Measurements from ENCODE around the gene CDH23. TPM values are rescaled to one million over a fixed set of nuclear protein-coding genes. Genes with fewer than 3 reads are reported as not detected.

The CDH23 gene
- total RNA-seq, 1 donor from 2014 or later = 10.3 TPM

DNA sequence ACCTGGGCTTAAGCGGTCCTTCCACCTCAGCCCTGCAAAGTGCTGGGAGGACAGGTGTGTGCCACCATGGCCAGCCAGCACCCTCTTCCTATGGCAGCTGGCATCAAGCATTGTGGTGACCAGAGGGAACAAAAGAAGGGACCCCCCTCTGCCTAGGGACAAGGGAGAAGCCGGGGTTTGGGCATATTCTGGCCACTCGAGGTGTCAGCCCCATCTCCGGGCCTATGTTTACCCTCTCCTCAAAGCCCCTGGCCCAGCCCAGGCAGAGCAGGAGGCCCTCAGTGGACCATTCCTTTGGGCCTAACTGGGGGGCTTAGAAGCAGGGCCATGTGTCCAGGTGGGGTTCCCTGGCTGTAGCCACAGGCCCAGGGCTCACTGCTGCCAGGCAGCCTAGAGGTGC lies 352.7 kb downstream of the CDH23 start:
- Histone ChIP-seq H3K4me1 (peaks cover 76% of the 10 kb centered on the region), H3K27me3 (no peaks in the 10 kb centered on the region), H3K27ac (peak overlapping the region; percentile 75), H3K9me3 (no peaks in the 10 kb centered on the region), H3K4me3 (no peak overlapping the region), H3K36me3 (peaks cover 0 to 28% of the 10 kb centered on the region in 2 donors)
- no peak for TF ChIP-seq POLR2AphosphoS5 (IDR thresholded peaks at IDR 0.05; ENCODE audit: insufficient read depth in 1 of 2, low read depth in 1 of 2)
- no peak for TF ChIP-seq CTCF (IDR thresholded peaks at IDR 0.05)
- TF ChIP-seq POLR2A (IDR thresholded peaks at IDR 0.05) = no peak
- no peak for DNase-seq (ENCODE audit: extremely low spot score in 2 of 2)
- intact Hi-C loops (cut with DNase I) = no loop called here

GRCh38 chr10:71750124-71750841 lies 353.6 kb downstream of the CDH23 start:
- Histone ChIP-seq H3K9me3 (no peaks in the 10 kb centered on the region), H3K36me3 (peaks cover 0 to 32% of the 10 kb centered on the region in 2 donors), H3K27ac (peak overlapping the region; percentile 75), H3K4me3 (no peak overlapping the region), H3K27me3 (no peaks in the 10 kb centered on the region), H3K4me1 (peaks cover 82% of the 10 kb centered on the region)
- intact Hi-C loops (cut with DNase I) = no loop called here
- no peak for TF ChIP-seq CTCF (IDR thresholded peaks at IDR 0.05)
- no peak for TF ChIP-seq POLR2A (IDR thresholded peaks at IDR 0.05)
- TF ChIP-seq POLR2AphosphoS5 (IDR thresholded peaks at IDR 0.05; ENCODE audit: insufficient read depth in 1 of 2, low read depth in 1 of 2) = no peak
- DNase-seq (ENCODE audit: extremely low spot score in 2 of 2) = no peak

- no peak for DNase-seq (ENCODE audit: extremely low spot score in 2 of 2)
- Histone ChIP-seq H3K4me1 (peaks cover 82% of the 10 kb centered on the region), H3K9me3 (no peaks in the 10 kb centered on the region), H3K36me3 (peaks cover 0 to 32% of the 10 kb centered on the region in 2 donors), H3K4me3 (no peak overlapping the region), H3K27ac (peak overlapping the region; percentile 75), H3K27me3 (no peaks in the 10 kb centered on the region)
- TF ChIP-seq POLR2A (IDR thresholded peaks at IDR 0.05) = no peak
- no peak for TF ChIP-seq POLR2AphosphoS5 (IDR thresholded peaks at IDR 0.05; ENCODE audit: insufficient read depth in 1 of 2, low read depth in 1 of 2)
- no peak for TF ChIP-seq CTCF (IDR thresholded peaks at IDR 0.05)
- intact Hi-C loops (cut with DNase I) = no loop called here
Observed at GRCh38 chr10:71750986-71751385, 354.3 kb downstream of the CDH23 start.

GRCh38 chr10:71751515-71752224 lies 354.9 kb downstream of the CDH23 start:
- no peaks in the 10 kb centered on the region for H3K27me3 ChIP-seq
- H3K4me3 ChIP-seq = no peak overlapping the region
- H3K4me1 ChIP-seq = peaks cover 82% of the 10 kb centered on the region
- H3K36me3 ChIP-seq = peaks cover 0 to 32% of the 10 kb centered on the region in 2 donors
- H3K9me3 ChIP-seq = no peaks in the 10 kb centered on the region
- H3K27ac ChIP-seq = peak overlapping the region; percentile 15
- no peak for DNase-seq (ENCODE audit: extremely low spot score in 2 of 2)
- intact Hi-C loops (cut with DNase I) = no loop called here
- no peak for TF ChIP-seq CTCF (IDR thresholded peaks at IDR 0.05)

All from vagina (tissue), 2 donors.